ENCODE data around the gene NDUFS6. TPM values are rescaled to one million over a fixed set of nuclear protein-coding genes. Genes with fewer than 3 reads are reported as not detected.
"Not testable (repeated sequence)": the region's sequence is repeated elsewhere in the genome, so short reads cannot be mapped to it uniquely, and the experiment has no call there.

Gene NDUFS6
- total and polyA plus RNA-seq, 5 experiments from 2014 or later, result 12.6 to 75.8 (median 69.3) TPM

DNA sequence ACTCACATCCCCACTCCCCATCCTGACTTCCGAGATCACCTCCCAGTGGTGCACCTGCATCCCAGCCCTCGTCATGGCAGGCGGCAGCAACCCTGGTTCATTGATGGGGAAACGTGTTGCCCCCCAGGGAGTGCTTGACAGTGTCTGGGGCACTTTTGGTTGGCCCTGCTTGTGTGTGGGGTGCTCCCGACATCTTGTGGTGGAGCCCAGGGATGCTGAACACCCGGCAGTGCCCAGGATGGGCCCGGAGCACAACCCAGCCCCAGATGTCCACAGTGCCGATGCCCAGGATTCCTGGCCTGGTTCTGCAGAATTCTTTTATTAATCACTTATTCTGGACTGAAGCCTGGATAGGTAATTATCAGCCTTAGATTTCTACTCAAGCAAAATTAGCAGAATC lies 5.3 kb upstream of the NDUFS6 start:
- H3K27ac Mint-ChIP-seq, result peak overlapping the region in 6 of 10 donors; percentile 15 to 78 (median 46)
- peaks cover 0 to 2% (median 0%) of the 10 kb centered on the region in 9 donors for H3K9me3 Mint-ChIP-seq

DNA sequence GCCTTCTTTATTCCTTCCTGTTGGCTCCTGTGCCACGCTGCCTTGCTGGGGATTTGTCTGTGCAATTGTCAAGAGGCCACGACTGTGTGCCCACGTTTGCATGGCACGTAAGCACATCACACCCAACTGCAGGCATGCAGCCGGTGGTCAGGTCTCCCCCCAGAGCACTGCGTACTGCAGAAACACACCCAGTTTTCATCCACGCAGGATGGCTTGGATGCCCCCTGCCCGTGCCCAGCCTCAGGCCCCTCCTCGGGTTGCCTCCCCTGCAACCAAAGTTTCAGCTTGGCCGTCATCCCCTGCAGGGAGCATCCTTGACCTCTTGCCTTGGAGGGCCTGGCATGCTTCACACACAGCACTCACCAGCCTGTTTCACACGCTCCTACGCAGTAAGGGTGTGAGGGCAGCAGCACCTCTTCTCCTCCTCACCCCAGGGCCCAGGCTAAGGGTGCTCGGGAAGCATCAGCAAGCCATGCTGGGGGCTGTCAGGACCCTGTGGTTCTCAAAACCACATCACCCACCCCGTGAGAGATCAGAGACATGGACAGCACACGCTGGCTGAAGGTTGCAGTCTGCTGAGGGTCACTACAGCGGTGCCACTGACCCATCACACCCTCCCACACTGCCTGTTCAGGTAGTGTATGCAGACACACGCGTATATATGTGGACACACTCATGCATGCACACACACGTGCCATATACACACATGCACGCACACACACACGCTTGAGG lies 4.7 kb upstream of the NDUFS6 start:
- DNase-seq (peak in 1 of 10 donors; percentile 28), ATAC-seq (no peak)
- Mint-ChIP-seq H3K27ac (peak overlapping the region in 7 of 10 donors; percentile 10 to 71 (median 38)), H3K36me3 (peaks cover 0 to 9% (median 3%) of the 10 kb centered on the region in 3 donors), H3K4me1 (peaks cover 23 to 75% (median 62%) of the 10 kb centered on the region in 4 donors), H3K4me3 (peak overlapping the region in 3 of 10 donors; percentile 10 to 62 (median 56)), H3K9me3 (peaks cover 0 to 2% (median 0%) of the 10 kb centered on the region in 9 donors), H3K27me3 (no peaks in the 10 kb centered on the region)
- POLR2A ChIA-PET, result no interaction called here

More for the DNA sequence above, 5.3 kb upstream of the NDUFS6 start:
- ATAC-seq, result no peak
- Mint-ChIP-seq H3K4me3 (no peak overlapping the region), H3K36me3 (peaks cover 0 to 9% (median 3%) of the 10 kb centered on the region in 3 donors), H3K4me1 (peaks cover 23 to 81% (median 68%) of the 10 kb centered on the region in 4 donors), H3K27me3 (no peaks in the 10 kb centered on the region)
- POLR2A ChIA-PET, result no interaction called here
- DNase-seq, result peak in 1 of 10 donors; percentile 45

DNA sequence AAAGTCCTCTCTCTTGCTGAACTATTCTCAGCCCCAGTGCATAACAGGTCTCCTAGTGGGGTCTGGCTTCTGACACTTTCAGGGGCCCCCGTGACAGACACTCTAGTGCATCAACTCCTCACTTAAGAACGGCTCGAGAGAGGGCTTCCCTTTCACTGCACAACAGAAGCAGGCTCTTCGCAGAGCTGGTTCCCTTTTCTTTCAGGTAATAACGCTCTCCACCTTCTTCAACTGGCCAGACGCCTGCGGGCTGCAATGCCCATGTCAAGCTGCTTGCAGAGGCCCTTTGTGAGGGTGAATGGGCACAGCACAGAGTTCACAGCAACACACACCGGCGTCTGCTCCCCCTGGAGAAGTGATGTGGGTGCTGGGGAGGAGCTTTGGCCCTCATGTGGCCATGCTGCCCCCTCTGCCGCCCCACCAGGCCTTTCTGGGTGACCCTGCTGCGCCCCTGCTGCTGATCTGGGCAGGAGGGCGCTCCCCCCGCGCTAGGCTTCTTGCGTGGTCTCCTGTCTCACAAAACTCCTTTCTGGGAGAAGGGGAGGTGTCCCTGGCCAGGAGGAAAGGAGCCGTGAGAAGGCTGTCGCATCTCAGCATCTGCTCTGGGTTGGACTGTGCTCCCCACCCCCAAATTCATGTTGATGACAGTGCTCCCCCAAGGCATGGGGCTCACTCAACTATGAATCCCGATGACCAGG lies 4.0 kb upstream of the NDUFS6 start:
- DNase-seq, result peak in 1 of 10 donors; percentile 54
- H3K4me3 Mint-ChIP-seq, result peak overlapping the region in 5 of 10 donors; percentile 33 to 97 (median 56)
- ATAC-seq, result no peak
- H3K27me3 Mint-ChIP-seq, result no peaks in the 10 kb centered on the region
- H3K9me3 Mint-ChIP-seq, result peaks cover 0 to 2% (median 0%) of the 10 kb centered on the region in 9 donors
- peak overlapping the region in 8 of 10 donors; percentile 9 to 60 (median 31) for H3K27ac Mint-ChIP-seq
- H3K4me1 Mint-ChIP-seq, result peaks cover 26 to 73% (median 61%) of the 10 kb centered on the region in 4 donors
- peaks cover 0 to 9% (median 3%) of the 10 kb centered on the region in 3 donors for H3K36me3 Mint-ChIP-seq
- POLR2A ChIA-PET, result interaction anchor here (4.4 kb wide), 1 partner anchor 11 kb away, joined by 29 read pairs; no protein-coding TSS in a partner anchor

DNA sequence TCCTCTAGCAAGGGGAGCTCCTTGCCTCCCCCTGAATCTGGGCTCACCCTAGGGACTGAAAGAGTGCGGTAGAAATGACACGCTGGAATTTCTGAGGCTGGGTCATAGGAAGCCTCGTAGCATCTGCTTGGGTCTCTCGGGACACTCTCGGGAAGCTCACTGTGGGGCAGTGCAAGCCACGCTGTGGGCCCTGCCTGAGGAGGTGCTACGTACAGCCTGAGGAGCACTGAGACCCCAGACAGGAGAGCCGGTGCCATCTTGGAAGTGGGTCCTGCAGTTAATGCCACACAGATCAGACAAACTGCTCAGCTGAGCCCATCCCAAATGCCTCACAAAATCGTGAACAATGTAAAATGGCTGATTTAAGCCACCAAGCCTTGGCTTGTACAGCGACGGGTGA lies 3.4 kb upstream of the NDUFS6 start:
- Mint-ChIP-seq H3K9me3 (peaks cover 0 to under 1% (median 0%) of the 10 kb centered on the region in 9 donors), H3K36me3 (peaks cover under 1 to 10% (median 4%) of the 10 kb centered on the region in 3 donors), H3K4me3 (peak overlapping the region; percentile 33 to 99 (median 96)), H3K27me3 (no peaks in the 10 kb centered on the region), H3K4me1 (peaks cover 23 to 72% (median 61%) of the 10 kb centered on the region in 4 donors), H3K27ac (peak overlapping the region in 4 of 10 donors; percentile 16 to 57 (median 40))
- POLR2A ChIA-PET, result interaction anchor here (4.4 kb wide), 1 partner anchor 11 kb away, joined by 29 read pairs; no protein-coding TSS in a partner anchor
- ATAC-seq, result no peak
- peak in 1 of 10 donors; percentile 35 for DNase-seq

DNA sequence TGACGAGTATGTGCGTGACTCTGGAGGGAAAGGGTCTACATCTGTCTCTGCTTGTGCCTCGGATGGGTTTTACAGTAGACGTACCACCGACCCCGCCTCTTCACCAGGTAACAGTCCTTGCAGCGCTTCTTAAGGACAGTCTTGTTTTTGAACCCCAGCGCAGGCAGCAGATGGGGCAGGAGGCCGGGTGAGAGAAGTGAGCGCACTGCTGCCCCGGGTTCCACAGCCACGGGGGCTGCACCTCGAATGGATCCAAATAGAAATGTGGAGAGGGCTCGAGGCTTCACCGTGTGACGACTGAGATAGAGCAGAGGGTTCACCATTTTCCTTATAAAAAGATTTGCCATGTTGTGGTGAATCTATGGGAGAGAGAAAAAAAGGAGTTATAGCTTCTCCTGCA lies 2.6 kb upstream of the NDUFS6 start:
- peaks cover 24 to 72% (median 60%) of the 10 kb centered on the region in 4 donors for H3K4me1 Mint-ChIP-seq
- DNase-seq, result peak in 1 of 10 donors; percentile 42
- POLR2A ChIA-PET, result interaction anchor here (3.2 to 4.4 kb wide), 2 partner anchors 7 to 12 kb away, joined by 29 to 40 read pairs; no protein-coding TSS in a partner anchor
- H3K36me3 Mint-ChIP-seq, result peaks cover 5 to 17% (median 8%) of the 10 kb centered on the region in 3 donors
- not testable (repeated sequence) for ATAC-seq, H3K9me3 Mint-ChIP-seq, H3K27me3 Mint-ChIP-seq
- peak overlapping the region; percentile 74 to 99 (median 97) for H3K4me3 Mint-ChIP-seq
- H3K27ac Mint-ChIP-seq, result peak overlapping the region; percentile 25 to 99 (median 80)

DNA sequence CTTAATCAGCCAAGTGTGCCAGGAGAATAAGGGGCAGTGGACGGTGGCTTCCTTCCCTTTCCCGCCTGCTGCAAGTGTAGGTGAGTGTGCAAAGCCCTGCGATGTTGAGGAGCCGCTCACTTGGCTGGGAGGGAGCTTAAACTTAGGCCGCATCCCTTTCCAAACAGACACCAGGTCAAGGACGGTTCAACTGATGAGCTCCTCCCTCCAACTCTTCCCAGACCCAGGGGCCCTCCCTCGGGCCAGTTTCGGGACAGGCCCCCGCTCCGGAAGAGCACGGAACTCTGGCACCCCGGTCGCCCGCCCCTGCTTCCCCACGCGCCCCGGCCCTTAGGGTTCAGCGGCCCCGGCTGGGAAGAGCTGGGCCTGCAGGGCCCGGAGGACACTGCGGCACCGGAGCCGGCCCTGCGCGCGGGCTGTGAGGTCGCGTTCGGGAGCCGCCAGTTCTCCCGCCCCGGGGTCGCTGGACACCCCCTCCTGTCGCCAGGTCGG lies 2.1 kb upstream of the NDUFS6 start:
- Mint-ChIP-seq H3K9me3 (no peaks in the 10 kb centered on the region), H3K4me1 (peaks cover 29 to 73% (median 60%) of the 10 kb centered on the region in 4 donors), H3K4me3 (peak overlapping the region; percentile 74 to 99 (median 97)), H3K36me3 (peaks cover 11 to 23% (median 12%) of the 10 kb centered on the region in 3 donors), H3K27ac (peak overlapping the region; percentile 25 to 99 (median 84)), H3K27me3 (no peaks in the 10 kb centered on the region)
- POLR2A ChIA-PET, result interaction anchor here (3.2 to 4.4 kb wide), 2 partner anchors 8 to 13 kb away, joined by 29 to 40 read pairs; no protein-coding TSS in a partner anchor
- peak; percentile 26 to 37 for ATAC-seq
- DNase-seq, result peak in 5 of 10 donors; percentile 17 to 63 (median 33)

DNA sequence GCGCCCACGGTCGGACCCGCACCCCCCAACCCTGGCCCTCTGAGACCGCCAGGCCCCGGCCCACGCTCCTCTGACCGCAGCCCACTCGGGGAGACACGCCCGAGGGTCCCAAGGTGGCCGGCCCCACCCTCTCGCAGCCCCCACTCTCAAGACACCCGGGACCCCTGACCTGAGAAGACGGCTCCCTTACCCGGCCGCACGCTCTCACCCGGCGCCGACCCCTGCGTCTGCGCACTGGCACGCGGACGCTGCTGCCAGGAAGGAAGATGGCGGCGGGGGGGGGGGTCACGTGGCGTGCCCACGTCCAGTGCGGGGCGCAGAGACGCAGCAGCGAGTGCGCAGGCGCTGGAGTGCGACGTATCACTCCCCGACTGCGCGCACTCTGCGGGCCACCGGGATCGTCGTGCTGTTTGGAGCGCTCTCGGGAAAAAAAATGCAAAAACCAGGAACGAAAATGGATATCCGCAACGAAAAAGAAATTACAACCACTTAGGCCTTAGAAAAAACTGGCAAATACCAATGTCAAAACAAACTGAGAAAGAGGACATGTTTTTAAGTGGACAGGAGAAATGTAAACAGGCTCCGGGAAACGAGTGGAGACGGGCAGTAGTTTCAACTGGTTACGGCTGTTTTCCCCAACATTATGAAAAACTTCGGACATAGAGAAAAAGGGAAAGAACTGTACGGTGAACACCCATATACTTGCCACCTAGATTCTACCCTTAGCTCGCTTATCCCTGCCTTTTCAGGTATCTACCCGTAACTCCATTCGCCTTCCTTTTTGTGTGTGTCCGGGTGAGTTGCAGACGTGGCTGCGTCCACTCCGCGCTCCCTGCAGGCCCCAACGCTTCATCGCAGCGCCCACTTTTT lies 1.4 kb upstream of the NDUFS6 start, which contains the start of gene MRPL36:
Gene MRPL36 (minus strand): TSS at position 236 of the 870 bp plus-strand sequence. CDS start 902 bp downstream, outside the sequence.
- ATAC-seq (peak; percentile 69 to 76), DNase-seq (peak; percentile 80 to 96 (median 90))
- peaks cover 11 to 30% (median 16%) of the 10 kb centered on the region in 3 donors for H3K36me3 Mint-ChIP-seq
- no peaks in the 10 kb centered on the region for H3K9me3 Mint-ChIP-seq
- peak within 1 kb of the TSS; percentile 96 to 100 (median 99) for H3K4me3 Mint-ChIP-seq
- no peaks in the 10 kb centered on the region for H3K27me3 Mint-ChIP-seq
- H3K27ac Mint-ChIP-seq, result peak within 1 kb of the TSS; percentile 97 to 99 (median 99)
- POLR2A ChIA-PET, result interaction anchor here (0.6 to 4.4 kb wide), 14 partner anchors 8 to 1582 kb away, joined by 3 to 40 read pairs (median 4); partner anchors contain the start of genes CCDC127, CLPTM1L and SDHA
- peaks cover 29 to 74% (median 62%) of the 10 kb centered on the region in 4 donors for H3K4me1 Mint-ChIP-seq

DNA sequence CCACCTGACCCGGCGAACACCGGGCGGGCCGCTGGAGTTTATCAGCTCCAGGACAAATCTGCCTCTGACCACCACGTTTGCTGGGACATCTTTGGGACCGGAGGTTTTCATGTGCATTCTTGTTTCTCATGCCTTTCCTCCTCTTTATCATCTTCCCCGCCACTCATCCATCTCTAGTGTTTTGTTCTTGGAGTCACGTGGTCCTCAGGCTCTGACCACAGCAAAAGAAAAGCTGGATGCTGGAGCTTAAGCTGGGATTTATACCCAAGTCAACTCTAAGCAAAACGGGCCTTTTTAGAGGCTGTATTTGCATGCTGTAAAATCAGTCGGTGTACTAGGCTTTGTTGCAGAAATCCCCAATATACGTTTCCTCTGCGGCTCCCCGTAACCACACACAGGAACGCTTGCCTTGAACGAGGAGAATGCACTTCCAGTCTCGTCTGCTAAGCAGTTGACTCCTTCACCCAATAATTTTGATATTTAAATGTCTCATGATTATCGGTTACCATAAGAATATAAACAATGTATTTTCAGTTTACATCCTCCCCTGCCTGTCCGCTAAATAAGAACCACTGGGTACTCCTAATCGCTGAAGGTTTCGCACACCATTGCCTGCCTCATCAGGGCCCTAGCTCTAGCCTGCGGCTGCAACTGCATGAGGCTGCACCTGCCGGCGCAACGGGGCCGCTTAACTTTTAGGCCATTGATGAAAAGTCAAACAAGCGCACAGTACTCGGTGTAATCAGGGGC lies 560 bp upstream of the NDUFS6 start:
- POLR2A ChIA-PET, result interaction anchor here (0.6 to 4.4 kb wide), 17 partner anchors 9 to 1582 kb away, joined by 3 to 40 read pairs (median 4); partner anchors contain the start of genes CCDC127, CLPTM1L, LPCAT1 and SDHA
- H3K27ac Mint-ChIP-seq, result peak overlapping the region; percentile 97 to 99 (median 99)
- peaks cover 11 to 38% (median 18%) of the 10 kb centered on the region in 3 donors for H3K36me3 Mint-ChIP-seq
- no peaks in the 10 kb centered on the region for H3K9me3 Mint-ChIP-seq
- peak overlapping the region; percentile 96 to 100 (median 99) for H3K4me3 Mint-ChIP-seq
- DNase-seq (peak in 9 of 10 donors; percentile 31 to 76 (median 55)), ATAC-seq (peak; percentile 63 to 69)
- H3K27me3 Mint-ChIP-seq, result no peaks in the 10 kb centered on the region
- peaks cover 29 to 69% (median 60%) of the 10 kb centered on the region in 4 donors for H3K4me1 Mint-ChIP-seq

DNA sequence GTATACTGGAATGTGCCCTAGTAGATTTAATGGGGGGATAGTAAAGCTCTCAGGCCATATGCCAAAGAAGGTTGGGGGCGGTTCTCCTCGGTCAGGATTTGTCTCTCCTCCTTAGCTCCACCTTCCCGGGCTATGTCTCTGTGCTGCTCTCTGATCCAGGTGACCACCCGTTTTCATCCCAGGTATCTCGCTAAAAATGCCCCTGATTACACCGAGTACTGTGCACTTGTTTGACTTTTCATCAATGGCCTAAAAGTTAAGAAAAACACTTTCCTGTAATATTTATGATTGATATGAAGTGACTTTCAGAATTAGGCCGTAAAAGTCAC lies 724 bp downstream of the NDUFS6 start:
- Mint-ChIP-seq H3K4me3 (peak overlapping the region; percentile 96 to 100 (median 99)), H3K4me1 (peaks cover 24 to 66% (median 58%) of the 10 kb centered on the region in 4 donors), H3K27me3 (no peaks in the 10 kb centered on the region), H3K9me3 (no peaks in the 10 kb centered on the region), H3K27ac (peak overlapping the region; percentile 60 to 99 (median 89)), H3K36me3 (peaks cover 15 to 51% (median 24%) of the 10 kb centered on the region in 3 donors)
- POLR2A ChIA-PET, result interaction anchor here (1.4 kb wide), 2 partner anchors 9 to 30 kb away, joined by 3 to 8 read pairs; no protein-coding TSS in a partner anchor
- ATAC-seq (no peak), DNase-seq (peak in 1 of 10 donors; percentile 26)

DNA sequence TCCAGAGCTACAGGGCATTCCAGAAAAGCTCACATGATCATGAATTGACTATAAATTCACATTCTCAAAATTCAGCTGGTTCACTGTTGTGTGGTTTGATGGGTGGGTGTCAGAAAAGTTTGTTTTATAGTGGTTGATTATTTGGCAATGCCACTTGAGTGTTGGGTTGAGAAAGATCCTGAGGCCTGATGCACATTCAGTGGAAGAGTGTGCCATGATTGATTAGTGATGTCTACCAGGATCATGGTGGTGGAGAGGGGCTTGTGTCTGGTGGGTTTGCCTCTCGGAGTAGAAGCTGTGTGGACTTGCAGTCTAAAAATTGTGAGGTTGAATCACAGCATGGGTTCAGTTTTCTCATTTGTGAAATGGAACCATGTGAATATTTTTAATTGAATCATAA lies 2.0 kb downstream of the NDUFS6 start:
- Mint-ChIP-seq H3K9me3 (no peaks in the 10 kb centered on the region), H3K36me3 (peaks cover 15 to 59% (median 27%) of the 10 kb centered on the region in 3 donors), H3K4me3 (peak overlapping the region; percentile 24 to 99 (median 44)), H3K27ac (peak overlapping the region in 5 of 10 donors; percentile 3 to 77 (median 74)), H3K4me1 (peaks cover 29 to 66% (median 58%) of the 10 kb centered on the region in 4 donors), H3K27me3 (no peaks in the 10 kb centered on the region)
- DNase-seq (no peak), ATAC-seq (no peak)
- POLR2A ChIA-PET, result interaction anchor here (1.4 kb wide), 2 partner anchors 11 to 31 kb away, joined by 3 to 8 read pairs; no protein-coding TSS in a partner anchor
